HL-60/S4 (cell line): ENCODE data around the gene KCNN2.
"Not testable (repeated sequence)": the region's sequence is repeated elsewhere in the genome, so short reads cannot be mapped to it uniquely, and the experiment has no call there.

Source experiments
- in situ Hi-C: fragments of 300-500 bp; cut with MboI; formaldehyde crosslinking; loops from 2 replicates; pipeline ENCODE4 v1.14.3; 2022; ENCODE audit warnings: low sequenced_read_pairs

KCNN2 gene

DNA sequence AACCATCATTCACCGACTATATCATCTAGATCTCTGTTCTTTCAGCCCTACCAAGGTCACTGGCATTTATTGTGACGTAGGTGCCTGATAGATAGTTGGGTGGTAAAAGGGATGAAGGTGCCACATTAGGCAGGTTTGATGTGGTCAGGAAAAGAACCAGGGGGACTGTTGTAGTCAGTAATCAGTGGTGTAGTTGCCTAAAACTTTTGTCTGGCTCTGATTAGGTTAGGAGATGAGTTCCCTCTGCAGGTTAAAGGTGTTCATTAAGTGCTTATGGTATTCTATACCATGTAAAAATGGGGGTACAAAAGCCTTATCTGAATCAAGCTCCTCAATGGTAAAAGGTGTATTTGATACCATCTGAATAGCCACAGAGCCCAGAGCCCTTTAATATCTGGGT lies 55.6 kb downstream of the KCNN2 start:
- in situ Hi-C loops, result no loop called here

- in situ Hi-C loops, result no loop called here
These were observed 56.6 kb downstream of the KCNN2 start for GRCh38 chr5:114418176-114419066.

DNA sequence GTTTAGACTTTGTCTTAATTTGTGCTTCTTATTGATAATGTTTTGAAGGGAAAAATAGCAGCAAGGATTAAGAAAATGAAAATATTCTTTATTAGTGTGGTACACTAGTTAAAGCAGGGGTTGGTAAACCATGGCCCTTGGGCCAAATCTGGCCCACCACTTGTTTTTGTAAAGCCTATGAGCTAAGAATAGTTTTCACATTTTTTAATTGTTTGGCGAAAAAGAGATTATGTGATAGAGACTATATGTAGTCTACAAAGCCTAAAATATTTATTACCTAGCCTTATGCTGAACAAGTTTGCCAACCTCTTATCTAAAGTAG lies 57.2 kb downstream of the KCNN2 start:
- in situ Hi-C loops, result no loop called here

DNA sequence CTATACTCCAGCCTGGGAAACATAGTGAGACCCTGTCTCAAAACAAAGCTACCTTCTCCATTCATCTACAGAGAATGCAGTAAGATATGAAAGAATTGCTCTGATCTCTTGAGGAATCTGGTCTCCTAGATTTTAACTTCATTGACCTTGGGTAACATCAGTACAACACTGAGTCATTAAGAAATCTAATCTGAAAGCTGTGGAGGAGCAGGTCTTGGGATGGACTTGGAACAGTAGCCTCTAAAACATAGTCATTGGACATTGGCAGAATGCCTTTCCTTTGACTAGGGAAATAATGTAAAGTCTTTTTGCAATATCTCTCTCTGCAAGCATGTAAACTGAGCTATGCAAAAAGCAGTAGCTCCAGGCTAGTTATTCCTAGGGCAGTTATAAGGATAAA lies 58.1 kb downstream of the KCNN2 start:
- in situ Hi-C loops, result no loop called here

DNA sequence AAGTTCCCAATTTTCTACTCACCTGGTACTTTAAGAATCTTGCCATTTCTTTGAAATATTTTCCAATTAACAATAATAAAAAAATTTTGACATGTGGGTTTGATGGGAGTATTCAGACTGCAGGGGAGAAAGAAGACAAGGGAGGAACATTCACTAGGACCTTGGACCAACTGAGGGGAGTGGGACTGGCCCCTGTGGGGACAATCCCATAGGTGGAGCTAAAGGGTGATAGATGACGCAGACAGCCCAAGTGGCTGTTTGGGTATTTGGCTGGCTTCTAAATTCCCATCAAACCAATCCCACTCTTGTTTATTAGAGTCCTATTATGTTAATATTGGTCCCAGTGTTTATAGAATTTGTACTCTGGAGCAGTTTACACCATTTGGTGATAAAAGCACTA lies 65.3 kb downstream of the KCNN2 start:
- in situ Hi-C loops, result no loop called here

DNA sequence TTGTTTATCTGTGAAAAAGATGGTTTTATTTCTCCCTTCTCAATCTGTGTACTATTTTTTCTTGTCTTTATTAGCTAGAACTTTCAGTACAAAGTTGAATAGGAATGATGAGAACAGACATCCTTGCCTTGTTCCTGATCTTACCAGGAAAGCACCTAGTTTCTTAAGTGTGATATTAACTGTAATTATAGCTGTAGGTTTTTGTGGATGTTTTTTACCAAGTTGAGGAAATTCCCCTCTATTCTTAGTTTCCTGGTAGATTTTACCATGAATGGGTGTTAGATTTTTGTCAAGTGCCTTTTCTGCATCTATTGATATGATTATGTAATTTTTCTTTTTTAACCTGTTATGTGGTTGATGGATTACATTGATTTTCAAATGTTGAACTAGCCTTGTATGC lies 68.7 kb downstream of the KCNN2 start:
- in situ Hi-C loops, result no loop called here

- in situ Hi-C loops, result not testable (repeated sequence)
These were observed 70.8 kb downstream of the KCNN2 start for GRCh38 chr5:114432684-114433083.

DNA sequence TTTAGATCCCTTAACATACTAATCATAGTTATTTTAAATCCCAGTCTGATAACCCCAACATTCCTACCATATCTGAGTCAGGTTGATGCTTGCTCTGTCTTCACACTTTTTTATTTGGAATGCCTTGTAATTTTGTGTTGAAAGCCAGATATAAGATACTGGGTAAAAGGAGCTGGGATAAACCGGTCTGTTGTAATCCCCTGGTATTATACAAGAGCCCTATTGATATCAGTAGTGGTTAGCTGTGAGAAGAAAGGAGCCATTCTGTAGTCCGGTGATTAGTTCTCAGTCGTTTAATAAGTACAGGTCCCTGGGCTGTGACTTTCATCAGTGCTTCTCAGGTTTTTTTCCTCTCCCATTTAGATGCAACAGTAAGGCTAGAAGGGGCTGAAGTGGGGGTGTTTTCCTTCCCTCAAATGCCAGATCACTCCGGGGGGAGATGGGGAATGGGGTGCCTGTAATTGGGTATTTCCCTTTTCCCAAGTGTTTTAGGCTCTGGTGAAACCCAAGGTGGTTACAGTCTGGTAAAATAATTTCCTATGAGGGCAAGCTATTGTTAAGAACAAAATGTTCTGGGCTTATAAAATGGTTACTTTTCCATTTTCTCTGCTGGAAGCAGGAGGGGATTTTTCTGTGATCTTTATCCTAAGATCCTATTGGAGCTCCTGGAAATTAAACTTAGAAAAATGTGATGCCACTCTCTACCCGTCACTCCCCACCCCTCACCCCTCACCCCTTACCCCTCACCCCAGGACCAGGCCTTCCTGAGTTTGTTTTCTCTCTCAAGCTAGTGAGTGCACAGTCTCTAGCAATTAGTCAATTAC lies 72.7 kb downstream of the KCNN2 start:
- in situ Hi-C loops, result no loop called here

GRCh38 chr5:114435220-114435481 lies 73.3 kb downstream of the KCNN2 start:
- in situ Hi-C loops, result no loop called here

DNA sequence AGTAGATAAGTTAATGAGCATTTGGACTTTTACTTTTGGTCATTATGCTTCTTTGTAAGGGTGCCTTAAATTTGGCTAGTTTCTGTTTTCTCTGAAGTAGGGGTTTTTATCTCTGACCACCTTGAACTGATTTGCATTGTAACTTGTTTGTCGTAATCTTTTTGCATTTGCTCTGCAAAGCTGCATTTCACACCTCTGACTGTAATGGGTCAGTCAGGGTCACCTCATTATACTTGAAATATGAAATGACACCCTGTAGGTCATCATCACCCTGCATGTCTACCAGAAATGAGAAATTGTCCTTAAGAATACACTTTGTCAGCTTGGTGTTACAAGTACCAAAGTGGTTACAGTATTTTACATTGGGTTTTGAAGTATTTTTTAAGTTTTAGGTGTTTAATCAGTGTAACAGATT lies 74.0 kb downstream of the KCNN2 start:
- in situ Hi-C loops, result no loop called here

GRCh38 chr5:114437936-114438335 lies 76.1 kb downstream of the KCNN2 start:
- in situ Hi-C loops, result no loop called here

GRCh38 chr5:114438471-114438870 lies 76.6 kb downstream of the KCNN2 start:
- in situ Hi-C loops, result no loop called here

- in situ Hi-C loops, result loop anchor here (10.0 kb wide), 1 partner anchor 82 kb away; the partner anchor contains the start of gene KCNN2
These were observed 85.4 kb downstream of the KCNN2 start for GRCh38 chr5:114447084-114447773.

DNA sequence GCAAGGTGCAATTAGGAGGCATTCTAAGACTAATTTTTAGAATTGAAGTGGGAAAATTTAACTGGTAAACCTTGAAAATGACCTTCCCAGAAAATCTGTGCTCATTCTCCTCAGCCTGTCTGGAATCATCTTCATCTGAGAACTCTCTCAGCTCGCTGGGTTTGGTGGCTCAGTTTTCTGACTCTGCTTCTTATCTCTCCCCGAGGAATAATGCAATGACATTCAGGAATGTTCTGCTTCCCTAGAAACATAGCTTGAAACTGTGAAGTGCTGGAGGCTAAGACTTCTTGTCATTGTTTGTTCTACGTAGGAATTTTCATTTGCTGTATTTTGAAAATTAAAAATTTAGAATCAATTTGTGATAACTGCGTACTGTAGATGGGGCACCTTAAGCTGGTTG lies 86.6 kb downstream of the KCNN2 start:
- in situ Hi-C loops, result loop anchor here (10.0 kb wide), 1 partner anchor 84 kb away; the partner anchor contains the start of gene KCNN2

DNA sequence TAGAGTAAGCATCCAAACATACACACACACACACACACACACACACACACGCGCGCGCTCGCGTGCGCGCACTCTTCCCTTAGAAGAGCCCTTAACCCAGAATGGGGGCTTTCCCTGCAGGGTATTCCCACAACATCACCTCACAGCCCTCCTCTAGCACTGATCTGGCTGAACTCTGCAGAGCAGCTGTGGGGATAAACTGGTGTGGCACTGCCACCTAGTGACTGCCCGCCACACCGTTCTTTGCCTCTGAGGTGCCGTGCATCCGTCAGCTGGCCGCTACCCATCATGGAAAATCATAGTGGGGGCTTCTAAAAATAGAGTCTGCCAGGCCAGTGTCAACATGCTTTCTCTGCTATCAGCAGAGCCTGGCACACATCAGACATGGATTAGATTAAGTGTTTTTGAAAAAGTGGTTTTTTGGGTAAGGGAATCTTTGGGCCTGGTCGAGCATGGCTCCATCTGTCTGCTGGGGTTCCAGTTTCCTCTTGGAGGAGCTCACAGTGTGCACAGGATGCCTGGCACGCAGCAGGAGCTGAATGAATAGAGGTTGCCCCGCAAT lies 88.1 kb downstream of the KCNN2 start:
- in situ Hi-C loops, result loop anchor here (10.0 kb wide), 1 partner anchor 85 kb away; the partner anchor contains the start of gene KCNN2

DNA sequence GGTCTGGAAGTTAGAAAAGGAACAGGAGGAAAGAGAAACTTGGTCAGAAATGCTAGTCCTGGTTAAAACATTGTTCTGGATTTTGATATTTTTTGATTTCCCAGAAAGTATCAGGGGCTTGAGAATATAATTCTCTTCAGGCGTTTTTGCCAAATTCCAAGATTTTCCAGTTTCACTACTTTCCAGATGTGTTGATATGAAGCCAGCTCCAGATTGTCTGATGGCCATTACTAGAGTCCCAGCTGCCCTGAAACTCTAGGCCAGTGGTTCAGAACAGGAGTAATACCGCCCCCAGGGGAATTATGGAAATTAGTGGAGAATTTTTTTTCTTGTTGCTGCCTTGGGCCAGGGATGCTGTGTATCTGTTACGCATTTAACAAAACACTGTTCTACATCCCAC lies 88.6 kb downstream of the KCNN2 start:
- in situ Hi-C loops, result no loop called here

- in situ Hi-C loops, result no loop called here
These were observed 96.9 kb downstream of the KCNN2 start for GRCh38 chr5:114458726-114459125.

GRCh38 chr5:114467171-114467570 lies 105.3 kb downstream of the KCNN2 start:
- in situ Hi-C loops, result no loop called here

GRCh38 chr5:114467729-114468128 lies 105.9 kb downstream of the KCNN2 start:
- in situ Hi-C loops, result no loop called here

GRCh38 chr5:114469372-114469771 lies 107.5 kb downstream of the KCNN2 start:
- in situ Hi-C loops, result no loop called here

- in situ Hi-C loops, result no loop called here
These were observed 109.7 kb downstream of the KCNN2 start for GRCh38 chr5:114471529-114471928.
